ENCODE measurements around the gene LRRC14B.

DNA sequence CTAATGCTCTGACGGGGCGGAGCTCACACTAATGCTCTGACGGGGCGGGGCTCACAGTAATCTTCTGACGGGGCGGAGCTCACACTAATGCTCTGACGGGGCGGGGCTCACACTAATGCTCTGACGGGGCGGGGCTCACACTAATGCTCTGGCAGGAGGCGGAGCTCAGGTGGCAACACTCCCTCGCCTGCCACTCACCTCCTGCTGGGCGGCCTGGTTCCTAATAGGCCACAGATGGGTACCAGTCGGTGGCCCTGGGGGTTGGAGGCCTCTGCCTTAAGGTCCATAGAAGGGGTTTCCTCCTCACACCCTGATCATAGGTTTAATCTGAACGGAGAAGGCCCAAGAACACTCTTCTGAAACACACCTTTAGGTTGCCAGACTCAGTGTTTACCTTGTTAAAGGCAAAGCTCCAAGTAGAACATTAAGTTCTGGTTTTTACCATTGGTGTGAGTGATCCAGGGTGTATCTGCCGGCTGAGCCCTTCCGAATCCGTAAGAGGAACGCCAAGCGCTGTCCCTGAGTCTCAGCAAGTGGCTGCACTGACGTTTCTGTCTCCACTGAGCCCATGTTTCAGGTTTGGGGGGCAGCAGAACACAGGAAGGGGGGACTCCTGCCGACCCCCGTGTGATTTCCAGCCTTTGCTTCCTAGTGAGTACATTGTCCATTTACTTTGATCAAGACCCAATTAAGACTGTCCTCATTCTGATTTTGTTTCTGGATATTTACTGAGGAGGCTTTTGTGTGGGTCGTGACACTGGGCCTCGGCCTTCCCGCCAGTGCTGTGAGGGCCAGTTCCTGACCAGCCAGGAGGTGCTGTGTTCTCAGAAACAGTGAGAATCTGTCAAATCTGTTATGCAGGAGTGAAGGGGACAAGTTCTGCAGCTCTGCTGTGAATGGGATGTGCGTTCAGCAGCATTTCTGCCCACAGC, 24.6 kb upstream of the LRRC14B start:
- TF ChIP-seq, protein P1, sequence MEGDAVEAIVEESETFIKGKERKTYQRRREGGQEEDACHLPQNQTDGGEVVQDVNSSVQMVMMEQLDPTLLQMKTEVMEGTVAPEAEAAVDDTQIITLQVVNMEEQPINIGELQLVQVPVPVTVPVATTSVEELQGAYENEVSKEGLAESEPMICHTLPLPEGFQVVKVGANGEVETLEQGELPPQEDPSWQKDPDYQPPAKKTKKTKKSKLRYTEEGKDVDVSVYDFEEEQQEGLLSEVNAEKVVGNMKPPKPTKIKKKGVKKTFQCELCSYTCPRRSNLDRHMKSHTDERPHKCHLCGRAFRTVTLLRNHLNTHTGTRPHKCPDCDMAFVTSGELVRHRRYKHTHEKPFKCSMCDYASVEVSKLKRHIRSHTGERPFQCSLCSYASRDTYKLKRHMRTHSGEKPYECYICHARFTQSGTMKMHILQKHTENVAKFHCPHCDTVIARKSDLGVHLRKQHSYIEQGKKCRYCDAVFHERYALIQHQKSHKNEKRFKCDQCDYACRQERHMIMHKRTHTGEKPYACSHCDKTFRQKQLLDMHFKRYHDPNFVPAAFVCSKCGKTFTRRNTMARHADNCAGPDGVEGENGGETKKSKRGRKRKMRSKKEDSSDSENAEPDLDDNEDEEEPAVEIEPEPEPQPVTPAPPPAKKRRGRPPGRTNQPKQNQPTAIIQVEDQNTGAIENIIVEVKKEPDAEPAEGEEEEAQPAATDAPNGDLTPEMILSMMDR (IDR thresholded peaks at IDR 0.05; ENCODE audit: insufficient read depth, low read length): no peak
- TF ChIP-seq REST (IDR thresholded peaks at IDR 0.05; ENCODE audit: insufficient replicate concordance, low read depth): no peak
- TF ChIP-seq GABPA (IDR thresholded peaks at IDR 0.05; ENCODE audit: low read depth): no peak
- no peak for TF ChIP-seq POLR2AphosphoS5 (IDR thresholded peaks at IDR 0.05; ENCODE audit: low read depth)

Data from HL-60 (cell line).